ENCODE results near the gene CLOCK.

GRCh38 chr4:55397520-55398321 lies 149.0 kb downstream of the CLOCK start:
- no peak for TF ChIP-seq HDAC2 (IDR thresholded peaks at IDR 0.05)
- no peak for TF ChIP-seq POLR2AphosphoS2 (conservative IDR thresholded peaks at IDR 0.05; ENCODE audit: low read length)
- no peak for TF ChIP-seq ZC3H11A (IDR thresholded peaks at IDR 0.05)
- no peak for TF ChIP-seq CHD4 (IDR thresholded peaks at IDR 0.05; ENCODE audit: borderline replicate concordance)
- TF ChIP-seq CTCF (IDR thresholded peaks at IDR 0.05) = no peak
- TF ChIP-seq MYC (IDR thresholded peaks at IDR 0.05; ENCODE audit: borderline replicate concordance, low read length) = no peak
- no peak for TF ChIP-seq CEBPB (IDR thresholded peaks at IDR 0.05)
- TF ChIP-seq, protein P1, sequence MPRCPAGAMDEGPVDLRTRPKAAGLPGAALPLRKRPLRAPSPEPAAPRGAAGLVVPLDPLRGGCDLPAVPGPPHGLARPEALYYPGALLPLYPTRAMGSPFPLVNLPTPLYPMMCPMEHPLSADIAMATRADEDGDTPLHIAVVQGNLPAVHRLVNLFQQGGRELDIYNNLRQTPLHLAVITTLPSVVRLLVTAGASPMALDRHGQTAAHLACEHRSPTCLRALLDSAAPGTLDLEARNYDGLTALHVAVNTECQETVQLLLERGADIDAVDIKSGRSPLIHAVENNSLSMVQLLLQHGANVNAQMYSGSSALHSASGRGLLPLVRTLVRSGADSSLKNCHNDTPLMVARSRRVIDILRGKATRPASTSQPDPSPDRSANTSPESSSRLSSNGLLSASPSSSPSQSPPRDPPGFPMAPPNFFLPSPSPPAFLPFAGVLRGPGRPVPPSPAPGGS (IDR thresholded peaks at IDR 0.05) = no peak
- no peak for TF ChIP-seq REST (IDR thresholded peaks at IDR 0.05)
